ENCODE results near the gene SNRPB2.
A peak's percentile ranks its signal among the peaks of the same experiment; 100 is the strongest.

SNRPB2 gene

GRCh38 chr20:16732506-16733152 lies 2.8 kb downstream of the SNRPB2 start:
- DNase-seq (ENCODE audit: low read depth in 2 of 2) = no peak

DNA sequence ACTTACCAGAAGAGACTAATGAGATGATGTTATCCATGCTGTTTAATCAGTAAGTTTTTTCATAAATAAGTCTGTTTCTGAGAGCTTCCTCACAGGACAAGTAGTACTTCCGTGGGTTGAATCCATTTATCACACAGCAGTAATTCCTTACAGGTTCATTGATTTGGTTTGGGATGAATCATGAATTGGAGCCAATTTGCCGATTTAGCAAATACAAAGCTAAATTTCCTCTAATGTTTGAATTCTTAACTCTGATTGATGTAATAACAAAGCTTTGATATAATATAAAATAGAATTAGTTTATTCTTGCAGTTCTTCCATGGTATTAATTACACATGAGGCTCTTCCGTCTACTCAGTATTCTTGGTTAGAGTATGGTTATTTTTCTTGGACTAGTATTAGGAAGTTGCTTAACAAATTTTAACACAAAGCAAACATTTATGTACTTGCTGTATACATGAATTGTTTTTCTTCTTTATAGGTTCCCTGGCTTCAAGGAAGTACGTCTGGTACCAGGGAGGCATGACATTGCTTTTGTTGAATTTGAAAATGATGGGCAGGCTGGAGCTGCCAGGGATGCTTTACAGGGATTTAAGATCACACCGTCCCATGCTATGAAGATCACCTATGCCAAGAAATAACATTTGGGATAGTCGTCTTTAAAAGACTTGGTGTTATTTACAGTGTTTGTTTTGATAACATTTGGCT lies 10.7 kb downstream of the SNRPB2 start:
- no peak for DNase-seq (ENCODE audit: low read depth in 2 of 2)

DNA sequence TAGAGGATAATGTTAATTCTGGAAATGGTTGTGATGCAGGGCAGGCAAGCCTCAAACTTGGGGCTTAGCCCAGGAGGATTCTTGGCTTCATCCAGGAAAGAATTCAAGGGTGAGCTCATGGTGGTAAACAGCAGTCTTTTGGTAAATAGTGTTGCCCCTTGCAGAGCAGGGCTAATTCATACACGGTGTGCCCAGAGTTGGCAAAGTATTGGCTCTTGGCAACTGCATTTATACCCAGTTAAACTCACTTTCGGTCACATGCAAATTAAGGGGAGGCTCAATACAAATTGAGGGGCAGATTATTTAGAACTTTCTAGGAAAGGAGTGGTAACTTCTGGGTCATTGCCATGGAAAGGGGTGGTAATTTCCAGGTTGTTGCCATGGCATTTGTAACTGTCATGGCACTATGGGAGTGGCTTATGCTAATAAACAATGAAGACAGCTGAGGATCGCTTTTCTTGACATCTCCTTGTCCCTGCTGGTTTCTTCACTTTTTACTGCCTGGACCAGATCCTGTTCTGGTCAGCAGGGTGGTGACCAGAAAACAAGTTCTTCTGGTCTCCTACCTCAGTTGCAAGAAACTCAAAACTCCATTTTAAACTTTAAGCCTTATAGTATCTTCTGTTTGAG lies 14.5 kb downstream of the SNRPB2 start:
- DNase-seq (ENCODE audit: low read depth in 2 of 2) = no peak

GRCh38 chr20:16745204-16745603 lies 15.4 kb downstream of the SNRPB2 start:
- DNase-seq (ENCODE audit: low read depth in 2 of 2) = no peak

GRCh38 chr20:16747291-16747811 lies 17.5 kb downstream of the SNRPB2 start:
- no peak for DNase-seq (ENCODE audit: low read depth in 2 of 2)

GRCh38 chr20:16748308-16748900 lies 18.6 kb downstream of the SNRPB2 start, which contains the start of gene OTOR:
Gene OTOR (plus strand): TSS chr20:16748358. CDS start chr20:16748402, 44 bp downstream.
- no peak for DNase-seq (ENCODE audit: low read depth in 2 of 2)

GRCh38 chr20:16749573-16749972 lies 19.7 kb downstream of the SNRPB2 start:
- no peak for DNase-seq (ENCODE audit: low read depth in 2 of 2)

DNA sequence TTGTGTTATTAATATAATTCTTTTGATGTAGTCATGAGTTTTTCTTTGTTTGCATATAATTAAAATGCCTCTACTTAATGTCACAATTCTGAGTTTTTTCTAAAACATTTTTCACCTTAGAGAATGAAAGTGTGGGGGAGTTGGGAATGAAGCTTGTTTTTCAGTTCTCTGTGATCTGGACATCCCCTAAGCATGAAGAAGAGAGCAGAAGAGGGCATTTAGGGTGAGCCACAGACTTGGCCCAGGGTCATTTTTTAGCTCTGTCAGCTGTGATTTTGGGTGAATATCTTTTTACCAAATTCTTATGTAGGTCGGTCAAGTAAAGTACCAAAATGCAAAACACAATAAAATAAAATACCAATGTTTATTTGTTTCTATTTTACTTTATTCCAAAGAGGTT lies 22.3 kb downstream of the SNRPB2 start:
- no peak for DNase-seq (ENCODE audit: low read depth in 2 of 2)

GRCh38 chr20:16752901-16753300 lies 23.1 kb downstream of the SNRPB2 start:
- DNase-seq (ENCODE audit: low read depth in 2 of 2) = no peak

GRCh38 chr20:16758454-16759180 lies 28.8 kb downstream of the SNRPB2 start:
- no peak for DNase-seq (ENCODE audit: low read depth in 2 of 2)

DNA sequence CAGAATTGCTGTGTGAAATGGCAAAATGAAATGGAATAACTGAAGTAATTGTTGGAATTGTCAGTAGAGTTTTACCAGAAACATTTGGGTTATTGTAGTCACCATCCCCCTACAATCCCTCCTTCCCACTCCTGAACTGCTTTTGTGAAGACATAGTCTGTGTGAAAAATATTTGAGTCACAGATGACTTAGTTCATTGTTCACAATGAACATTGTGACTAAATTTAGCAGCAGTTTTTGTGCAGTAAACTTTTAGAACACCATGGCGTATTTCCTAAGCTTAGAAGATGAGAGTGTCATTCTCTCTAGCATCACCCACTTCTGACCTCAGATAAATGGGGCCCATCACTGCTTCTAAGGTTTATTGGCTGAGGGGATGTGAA lies 29.3 kb downstream of the SNRPB2 start:
- no peak for DNase-seq (ENCODE audit: low read depth in 2 of 2)

DNA sequence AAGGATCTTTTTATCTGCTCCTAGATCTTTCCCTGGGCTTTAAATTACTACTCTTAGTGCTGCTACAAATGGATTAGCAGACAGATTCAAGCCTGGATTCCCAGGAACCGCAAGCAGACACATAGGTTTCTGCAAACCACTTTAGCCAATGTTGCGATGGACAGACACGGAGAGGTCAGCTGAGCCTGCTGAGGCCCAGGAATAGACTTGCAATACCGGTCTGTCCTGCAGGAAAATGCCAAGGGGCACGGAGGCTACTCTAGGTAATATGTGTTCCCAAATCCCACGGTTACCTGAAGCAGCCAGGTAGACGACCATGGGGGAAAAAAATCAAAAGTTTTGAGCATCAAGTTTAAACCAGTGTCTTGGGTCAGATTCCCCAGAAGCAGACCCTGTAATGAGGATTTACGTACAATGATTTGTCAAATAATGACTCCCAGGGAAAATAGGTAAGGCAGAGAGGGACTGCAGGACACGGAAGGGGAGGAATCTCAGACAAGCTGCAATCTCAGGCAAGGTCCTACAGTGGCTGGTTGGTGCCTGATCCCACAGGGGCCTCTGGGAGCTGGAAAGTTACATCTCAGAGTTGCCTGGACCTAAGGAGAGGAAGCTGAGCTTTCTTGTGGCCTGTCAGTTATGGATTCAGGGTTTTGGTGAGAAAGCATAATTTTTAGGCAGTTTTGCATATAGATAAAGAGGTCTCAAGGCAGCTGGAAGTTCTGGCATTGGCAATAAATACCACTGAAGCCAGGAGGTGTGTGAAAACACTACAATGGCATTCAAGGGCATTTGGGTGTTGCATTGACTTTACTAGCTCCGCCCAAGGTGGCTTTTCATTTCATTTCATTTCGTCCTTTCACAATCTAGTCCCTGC lies 30.8 kb downstream of the SNRPB2 start:
- no peak for DNase-seq (ENCODE audit: low read depth in 2 of 2)

DNA sequence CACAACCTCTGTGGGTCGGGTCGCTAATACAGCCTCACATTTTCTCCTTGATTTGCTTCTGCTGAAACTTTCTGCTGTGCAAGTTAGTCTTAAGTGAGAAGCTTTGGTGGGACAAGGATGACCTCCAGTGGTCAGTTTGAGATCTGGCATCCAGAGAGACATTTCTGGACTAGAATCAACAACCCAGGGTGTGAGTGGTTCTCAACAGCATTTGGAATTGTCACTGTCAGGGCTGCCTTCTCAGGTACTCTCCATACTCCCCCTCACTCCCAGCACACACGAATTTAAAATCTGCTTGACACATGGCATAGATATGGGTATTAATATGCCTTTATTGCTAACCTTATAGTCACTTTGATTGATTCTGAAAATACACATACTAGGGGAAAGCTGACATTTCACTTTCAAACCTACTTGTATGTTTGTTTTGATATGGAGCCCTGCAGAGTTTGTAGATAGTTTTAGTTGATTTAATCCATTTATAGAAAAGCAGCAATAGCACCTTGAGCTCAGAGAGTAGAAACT lies 31.5 kb downstream of the SNRPB2 start:
- DNase-seq (ENCODE audit: low read depth in 2 of 2) = peak; percentile 33 to 37

DNA sequence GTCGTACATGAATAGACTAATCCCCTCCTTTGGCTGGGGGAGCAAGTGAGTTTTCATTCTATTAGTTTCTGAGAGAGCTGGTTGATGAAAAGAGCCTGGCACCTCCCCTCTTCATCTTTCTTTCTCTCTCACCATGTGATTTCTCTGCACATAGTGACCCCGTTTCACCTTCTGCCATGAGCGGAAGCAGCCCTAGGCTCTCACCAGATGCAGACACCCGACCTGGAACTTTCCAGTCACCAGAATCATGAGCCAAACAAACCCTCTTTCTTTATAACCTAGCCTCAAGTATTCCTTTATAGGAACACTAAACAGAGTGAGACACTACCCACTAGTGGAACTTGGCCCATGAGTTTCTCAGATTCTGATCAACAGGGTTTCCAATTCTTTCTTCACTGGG lies 34.7 kb downstream of the SNRPB2 start:
- no peak for DNase-seq (ENCODE audit: low read depth in 2 of 2)

- DNase-seq (ENCODE audit: low read depth in 2 of 2) = peak; percentile 12 to 32
Observed at GRCh38 chr20:16771213-16771612, 41.4 kb downstream of the SNRPB2 start.

GRCh38 chr20:16775961-16776360 lies 46.1 kb downstream of the SNRPB2 start:
- no peak for DNase-seq (ENCODE audit: low read depth in 2 of 2)

GRCh38 chr20:16777126-16777525 lies 47.3 kb downstream of the SNRPB2 start:
- DNase-seq (ENCODE audit: low read depth in 2 of 2) = no peak

GRCh38 chr20:16778159-16778558 lies 48.3 kb downstream of the SNRPB2 start:
- DNase-seq (ENCODE audit: low read depth in 2 of 2) = no peak

- DNase-seq (ENCODE audit: low read depth in 2 of 2) = no peak
Observed at GRCh38 chr20:16781496-16781895, 51.7 kb downstream of the SNRPB2 start.

DNA sequence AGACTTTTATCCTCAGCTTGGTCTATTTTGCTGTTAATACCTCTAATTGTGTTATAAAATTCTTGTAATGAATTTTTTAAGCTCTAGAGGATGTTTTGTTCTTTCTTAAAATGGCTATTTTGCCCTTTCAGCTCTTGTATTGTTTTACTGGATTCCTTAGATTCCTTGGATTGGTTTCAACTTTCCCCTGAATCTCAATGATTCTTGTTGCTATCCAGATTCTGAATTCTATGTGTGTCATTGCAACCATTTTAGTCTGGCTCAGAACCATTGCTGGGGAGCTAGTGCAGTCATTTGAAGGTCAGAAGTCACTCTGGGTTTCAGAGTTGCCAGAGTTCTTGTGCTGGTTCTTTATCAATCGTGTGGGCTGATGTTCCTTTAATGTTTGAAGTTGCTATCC lies 55.4 kb downstream of the SNRPB2 start:
- DNase-seq (ENCODE audit: low read depth in 2 of 2) = no peak
